Chondrocyte (in vitro differentiated cells): Measurements from ENCODE around the gene ATP10A. TPM values are rescaled to one million over a fixed set of nuclear protein-coding genes. Genes with fewer than 3 reads are reported as not detected.

Experiments
- DNase-seq: peaks from one replicate; pipeline ENCODE4 v3.0.0; 2021; ENCODE audit warnings: mixed read lengths, low spot score
- H3K27ac Mint-ChIP-seq: one replicate; pipeline ENCODE4 v1.8.0; 2021; ENCODE audit warnings: mild to moderate bottlenecking, moderate library complexity, mixed read lengths; ENCODE audit not compliant: unreplicated experiment
- H3K27me3 Mint-ChIP-seq: 2 replicates; pipeline ENCODE4 v1.8.0; 2021; ENCODE audit warnings: low read depth, mixed read lengths
- H3K36me3 Mint-ChIP-seq: 2 replicates; pipeline ENCODE4 v1.8.0; 2021; ENCODE audit warnings: low read depth, mixed read lengths
- H3K4me1 Mint-ChIP-seq: 2 replicates; pipeline ENCODE4 v1.8.0; 2021; ENCODE audit warnings: low read depth, mild to moderate bottlenecking, mixed read lengths
- H3K4me3 Mint-ChIP-seq: one replicate; pipeline ENCODE4 v1.8.0; 2021; ENCODE audit warnings: mild to moderate bottlenecking, moderate library complexity, mixed read lengths; ENCODE audit not compliant: unreplicated experiment
- H3K9me3 Mint-ChIP-seq: 2 replicates; pipeline ENCODE4 v1.8.0; 2021; ENCODE audit warnings: low read depth, mixed read lengths
- CTCF ChIP-seq: fragments of 200-600 bp; sonication (generic); IDR thresholded peaks from 2 replicates; pipeline ENCODE4 v1.5.0; 2021; ENCODE audit warnings: antibody characterized with exemption, mild to moderate bottlenecking, moderate library complexity
- total RNA-seq: library from RNA; stranded (reverse); gene quantifications from 3 replicates; pipeline ENCODE4 v1.2.1, GENCODE V29; 2021

Gene ATP10A
- total RNA-seq, 1 donor from 2014 or later, result 163 TPM

- DNase-seq, result no peak
- Mint-ChIP-seq H3K4me3 (no peak overlapping the region), H3K4me1 (peaks cover 44% of the 10 kb centered on the region), H3K9me3 (no peaks in the 10 kb centered on the region), H3K36me3 (peaks cover 48% of the 10 kb centered on the region), H3K27ac (no peak overlapping the region), H3K27me3 (no peaks in the 10 kb centered on the region)
- no peak for TF ChIP-seq CTCF
Observed at GRCh38 chr15:25675396-25675795, 187.7 kb downstream of the ATP10A start.

GRCh38 chr15:25674913-25675312, 188.2 kb downstream of the ATP10A start:
- peak; percentile 68 for DNase-seq
- peak overlapping the region; percentile 49 for H3K27ac Mint-ChIP-seq
- no peaks in the 10 kb centered on the region for H3K27me3 Mint-ChIP-seq
- no peak overlapping the region for H3K4me3 Mint-ChIP-seq
- peaks cover 49% of the 10 kb centered on the region for H3K4me1 Mint-ChIP-seq
- H3K36me3 Mint-ChIP-seq, result peaks cover 44% of the 10 kb centered on the region
- TF ChIP-seq CTCF, result no peak
- no peaks in the 10 kb centered on the region for H3K9me3 Mint-ChIP-seq

- H3K36me3 Mint-ChIP-seq, result peaks cover 37% of the 10 kb centered on the region
- H3K9me3 Mint-ChIP-seq, result no peaks in the 10 kb centered on the region
- H3K27me3 Mint-ChIP-seq, result no peaks in the 10 kb centered on the region
- H3K4me3 Mint-ChIP-seq, result no peak overlapping the region
- TF ChIP-seq CTCF, result no peak
- H3K27ac Mint-ChIP-seq, result no peak overlapping the region
- peak; percentile 69 for DNase-seq
- peaks cover 57% of the 10 kb centered on the region for H3K4me1 Mint-ChIP-seq
Observed at GRCh38 chr15:25673972-25674371, 189.2 kb downstream of the ATP10A start.

- Mint-ChIP-seq H3K9me3 (no peaks in the 10 kb centered on the region), H3K36me3 (peaks cover 31% of the 10 kb centered on the region), H3K4me3 (no peak overlapping the region), H3K27ac (peak overlapping the region; percentile 22), H3K27me3 (no peaks in the 10 kb centered on the region), H3K4me1 (peaks cover 60% of the 10 kb centered on the region)
- no peak for TF ChIP-seq CTCF
- peak; percentile 66 for DNase-seq
Observed at GRCh38 chr15:25673351-25673750, 189.8 kb downstream of the ATP10A start.

- no peak for TF ChIP-seq CTCF
- Mint-ChIP-seq H3K9me3 (no peaks in the 10 kb centered on the region), H3K4me3 (peak overlapping the region; percentile 50), H3K27me3 (no peaks in the 10 kb centered on the region), H3K4me1 (peaks cover 59% of the 10 kb centered on the region), H3K36me3 (peaks cover 17% of the 10 kb centered on the region), H3K27ac (peak overlapping the region; percentile 98)
- DNase-seq, result no peak
Observed at GRCh38 chr15:25671132-25671531, 192.0 kb downstream of the ATP10A start.
